IPS-NIHi7 (cell line): ENCODE results near the gene ANKFY1.
"Not testable (repeated sequence)": the region's sequence is repeated elsewhere in the genome, so short reads cannot be mapped to it uniquely, and the experiment has no call there.

Source experiments
- DNase-seq: peaks from one replicate; pipeline ENCODE4 v3.0.0; 2012; ENCODE audit warnings: mixed read lengths; ENCODE audit errors: extremely low spot score

The ANKFY1 gene

GRCh38 chr17:4261452-4261851 lies 2.3 kb downstream of the ANKFY1 start:
- no peak for DNase-seq

DNA sequence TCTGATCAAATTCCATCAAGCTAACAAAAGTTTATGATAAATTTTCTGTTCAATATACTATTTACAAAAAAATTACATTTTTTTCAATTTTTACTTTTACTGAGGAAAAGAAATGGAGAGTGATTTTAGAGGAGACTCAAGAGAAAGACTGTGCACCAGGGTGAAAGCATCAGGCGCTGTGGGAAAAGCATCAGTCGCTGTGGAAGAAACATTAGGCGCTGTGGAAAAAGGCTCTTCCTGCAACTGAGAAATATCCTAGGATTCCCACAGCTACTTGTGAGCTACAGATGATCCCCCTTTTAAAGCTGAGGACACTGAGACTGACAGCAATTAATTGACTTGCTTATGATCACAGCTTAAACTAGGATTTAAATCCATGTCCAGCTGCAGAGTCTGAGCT lies 4.9 kb downstream of the ANKFY1 start:
- no peak for DNase-seq

DNA sequence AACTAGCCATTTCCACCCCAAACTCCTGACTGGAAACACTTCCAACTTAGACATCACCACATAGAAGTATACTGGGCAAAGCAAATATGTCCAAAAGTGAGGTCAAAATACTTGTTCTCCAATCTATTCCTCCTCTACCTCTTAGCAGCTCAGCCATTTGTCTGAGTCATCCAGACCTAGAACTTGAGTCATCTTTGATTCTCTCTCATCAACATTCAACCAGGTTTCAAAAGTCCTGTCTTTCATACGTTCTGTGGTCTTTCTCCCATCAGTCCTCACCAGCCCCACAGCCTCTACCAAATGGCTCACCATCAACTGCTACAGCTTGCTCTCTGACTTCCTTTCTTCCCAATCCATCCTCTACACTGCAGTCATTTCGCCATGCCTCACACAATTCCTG lies 6.8 kb downstream of the ANKFY1 start:
- no peak for DNase-seq

DNA sequence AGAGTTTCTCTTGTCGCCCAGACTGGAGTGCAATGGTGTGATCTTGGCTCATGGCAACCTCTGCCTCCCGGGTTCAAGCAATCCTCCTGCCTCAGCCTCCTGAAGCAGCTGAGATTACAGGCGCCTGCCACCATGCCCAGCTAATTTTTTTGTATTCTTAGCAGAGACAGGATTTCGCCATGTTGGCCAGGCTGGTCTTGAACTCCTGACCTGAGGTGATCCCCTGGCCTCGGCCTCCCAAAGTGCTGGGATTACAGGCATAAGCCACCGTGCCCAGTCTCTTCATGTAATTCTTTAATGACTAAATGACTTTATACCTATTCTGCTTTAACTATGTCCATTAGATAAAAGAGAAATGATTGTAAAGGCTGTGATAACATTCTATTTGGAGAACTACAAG lies 8.5 kb downstream of the ANKFY1 start:
- DNase-seq: not testable (repeated sequence)

- no peak for DNase-seq
Measured at GRCh38 chr17:4250887-4251286, 12.9 kb downstream of the ANKFY1 start.

DNA sequence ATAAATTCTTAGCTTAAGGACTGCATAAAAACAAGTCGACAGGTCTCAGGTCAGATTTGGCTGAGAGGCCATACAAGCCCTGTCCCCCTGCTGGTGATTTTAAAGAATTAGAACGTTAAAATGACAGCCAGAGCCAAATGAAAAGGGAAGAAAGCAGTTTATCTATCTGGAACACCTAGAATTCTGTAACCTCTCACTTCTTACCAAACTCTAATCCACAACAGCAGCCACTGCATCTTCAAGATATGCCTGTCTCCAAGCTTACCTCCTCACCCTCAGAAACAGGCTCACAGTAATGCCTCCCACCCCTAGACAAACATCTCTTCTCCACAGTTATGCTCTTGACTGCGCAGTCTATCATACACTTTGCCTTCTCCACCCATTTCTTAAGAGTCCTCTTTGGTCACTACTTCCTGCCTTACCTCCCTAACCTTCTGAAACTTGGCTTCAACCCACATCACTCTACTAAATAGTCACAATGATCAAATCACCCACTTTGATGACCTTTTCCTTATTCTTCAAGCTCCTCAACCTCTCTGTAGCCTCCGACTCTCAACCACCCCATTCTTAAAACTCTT lies 14.2 kb downstream of the ANKFY1 start:
- DNase-seq: peak; percentile 66

DNA sequence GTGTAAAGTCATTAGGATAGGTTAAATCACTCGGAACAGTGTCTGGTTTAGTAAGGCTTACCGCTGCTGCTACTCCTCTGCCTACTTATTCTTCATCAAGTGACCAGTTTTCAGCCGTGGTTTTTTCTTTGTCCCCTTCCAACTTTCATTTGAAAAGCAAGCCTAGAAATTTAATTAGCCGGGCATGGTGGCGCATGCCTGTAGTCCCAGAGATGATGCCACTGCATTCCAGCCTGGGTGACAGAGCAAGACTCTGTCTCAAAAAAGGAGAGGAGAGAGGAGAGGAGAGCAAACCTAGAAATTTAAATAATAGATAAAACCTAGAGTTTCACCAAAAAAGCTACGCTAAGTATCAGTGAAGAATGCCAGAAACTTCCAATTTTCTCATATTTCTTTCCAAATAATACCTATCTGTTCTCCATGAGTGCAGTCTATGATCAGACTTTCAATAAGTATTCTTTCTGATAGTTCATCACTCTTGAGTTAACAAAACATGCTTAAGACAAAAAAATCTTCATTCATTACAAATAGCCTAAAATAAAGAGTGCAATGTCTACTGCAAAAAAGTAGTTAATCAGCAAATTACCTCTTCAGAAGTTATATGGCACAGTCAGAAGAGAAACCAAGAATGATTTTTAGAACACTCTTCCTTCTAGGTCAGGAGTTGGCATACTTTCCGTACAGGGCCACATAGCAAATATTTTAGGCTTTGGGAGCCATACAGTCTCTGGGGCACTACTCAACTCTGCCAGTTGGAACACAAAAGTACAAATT lies 15.1 kb downstream of the ANKFY1 start:
- no peak for DNase-seq

DNA sequence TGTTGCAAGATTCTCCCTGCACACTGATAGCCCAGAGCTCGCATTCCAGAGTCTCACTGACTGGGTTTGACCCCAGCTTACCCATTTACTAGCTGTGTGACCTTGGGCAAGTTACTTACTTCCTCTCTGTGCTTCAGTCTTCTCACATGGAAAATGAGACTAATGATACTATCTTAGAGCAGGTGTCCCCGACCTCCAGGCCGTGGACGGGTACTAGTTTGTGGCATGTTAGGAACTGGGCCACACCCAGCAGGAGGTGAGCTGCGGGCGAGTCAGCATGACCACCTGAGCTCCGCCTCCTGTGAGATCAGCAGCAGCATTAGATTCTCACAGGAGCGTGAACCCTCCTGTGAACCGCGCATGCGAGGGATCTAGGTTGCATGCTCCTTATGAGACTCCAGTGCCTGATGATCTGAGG lies 15.8 kb downstream of the ANKFY1 start:
- DNase-seq: no peak

- DNase-seq: no peak
Measured at GRCh38 chr17:4247361-4247970, 16.3 kb downstream of the ANKFY1 start.

- DNase-seq: no peak
Measured at GRCh38 chr17:4246674-4247073, 17.1 kb downstream of the ANKFY1 start.

DNA sequence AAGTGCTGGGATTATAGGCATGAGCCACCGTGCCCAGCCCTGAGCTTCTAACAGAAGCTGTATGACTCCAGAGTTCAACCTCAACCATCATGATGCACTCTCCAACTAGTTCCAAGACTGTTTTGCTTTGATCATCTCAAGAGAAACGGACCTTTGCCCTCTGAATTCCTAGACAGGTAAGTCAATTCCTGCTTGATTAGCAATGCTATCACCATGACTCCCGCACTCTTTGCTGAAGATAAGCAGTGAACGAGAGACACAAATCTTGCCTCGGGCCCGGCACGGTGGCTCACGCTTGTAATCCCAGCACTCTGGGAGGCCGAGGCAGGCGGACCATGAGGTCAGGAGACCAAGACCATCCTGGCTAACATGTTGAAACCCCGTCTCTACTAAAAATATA lies 22.2 kb downstream of the ANKFY1 start:
- DNase-seq: no peak

GRCh38 chr17:4236456-4236855 lies 27.3 kb downstream of the ANKFY1 start:
- DNase-seq: no peak

- DNase-seq: no peak
Measured at GRCh38 chr17:4235372-4236279, 28.2 kb downstream of the ANKFY1 start.

DNA sequence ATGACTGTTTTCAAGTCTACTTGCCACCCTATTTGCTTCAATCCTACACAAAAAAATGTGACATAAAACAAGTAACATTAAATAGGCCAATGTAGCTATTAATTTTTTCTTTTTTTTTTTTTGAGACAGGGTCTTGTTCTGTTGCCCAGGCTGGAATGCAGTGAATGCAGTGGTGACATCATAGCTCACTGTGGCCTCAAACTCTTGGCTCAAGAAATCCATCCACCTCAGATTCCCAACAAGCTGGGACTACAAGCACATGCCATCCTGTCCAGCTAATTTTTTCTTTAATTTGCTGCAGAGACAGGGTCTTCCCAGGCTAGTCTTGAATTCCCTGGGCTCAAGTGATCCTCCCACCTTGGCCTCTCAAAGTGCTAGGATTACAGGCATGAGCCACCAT lies 29.4 kb downstream of the ANKFY1 start:
- DNase-seq: no peak

- no peak for DNase-seq
Measured at GRCh38 chr17:4233668-4234258, 30.0 kb downstream of the ANKFY1 start.

- DNase-seq: no peak
Measured at GRCh38 chr17:4232168-4232813, 31.5 kb downstream of the ANKFY1 start.

GRCh38 chr17:4229627-4230541 lies 33.9 kb downstream of the ANKFY1 start:
- DNase-seq: peak; percentile 57

GRCh38 chr17:4221899-4222659 lies 41.7 kb downstream of the ANKFY1 start:
- no peak for DNase-seq

DNA sequence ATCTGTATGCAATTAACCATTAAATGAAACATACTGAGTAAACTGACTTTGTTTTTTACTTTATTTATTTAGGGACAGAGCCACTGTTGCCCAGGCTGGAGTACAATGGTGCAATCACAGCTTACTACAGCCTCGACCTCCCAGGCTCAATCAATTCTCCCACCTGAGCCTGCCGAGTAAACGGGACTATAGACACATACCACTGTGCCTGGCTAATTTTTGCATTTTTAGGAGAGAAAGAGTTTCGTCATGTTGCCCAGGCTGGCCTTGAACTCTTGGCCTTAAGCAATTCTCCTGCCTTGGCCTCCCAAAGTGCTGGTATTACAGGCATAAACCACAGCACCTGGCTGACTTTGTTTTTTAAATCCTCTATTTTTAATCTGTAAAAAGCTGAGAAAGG lies 42.6 kb downstream of the ANKFY1 start:
- DNase-seq: no peak
